Epithelial cell of prostate (primary cell): ENCODE results near the gene CSMD2.
"Not testable (repeated sequence)": the region's sequence is repeated elsewhere in the genome, so short reads cannot be mapped to it uniquely, and the experiment has no call there.

Source experiments
- DNase-seq: peaks from one replicate; pipeline ENCODE4 v3.0.0-alpha.2; 2011; ENCODE audit warnings: low read depth, low spot score
- H3K27ac ChIP-seq: fragments of 450-650 bp; 2 replicates; pipeline ENCODE4 v1.5.1; 2017; ENCODE audit warnings: mild to moderate bottlenecking

Gene CSMD2

DNA sequence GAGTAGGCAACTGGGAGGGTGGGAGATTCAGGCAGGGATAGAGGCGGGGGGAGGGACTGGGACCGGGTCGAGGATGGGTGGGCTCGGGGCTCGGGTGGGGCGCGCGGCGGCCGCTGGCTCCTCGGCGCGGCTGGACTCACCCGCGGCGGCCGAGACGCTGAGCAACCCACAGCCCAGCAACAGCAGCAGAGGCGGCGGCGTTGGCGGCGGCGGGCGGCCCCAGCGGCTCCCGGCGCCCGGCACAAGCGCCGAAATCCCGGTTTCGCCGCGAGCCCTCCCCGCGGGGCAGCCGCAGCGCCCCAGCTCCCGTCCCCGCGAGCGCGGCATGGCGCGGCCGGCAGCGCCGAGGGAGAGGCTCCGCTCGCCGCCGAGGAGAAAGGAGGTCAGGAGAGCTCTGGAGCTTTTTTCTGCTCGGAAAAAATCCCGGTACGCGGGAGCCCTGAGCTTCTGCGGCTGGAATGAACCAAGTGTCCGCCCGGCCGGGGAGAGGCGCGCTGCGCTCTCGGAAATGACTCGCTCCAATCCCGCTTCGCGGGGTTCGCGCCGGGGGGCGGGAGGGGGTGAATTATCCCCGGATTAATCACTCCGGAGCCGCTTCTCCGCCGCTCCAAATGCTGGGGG lies at the start of gene CSMD2:
TSS of gene CSMD2 (minus strand) at position 460 of the 621 bp plus-strand sequence. CDS start at position 327, 133 bp downstream.
- DNase-seq: no peak
- no peak within 1 kb of the TSS for H3K27ac ChIP-seq

DNA sequence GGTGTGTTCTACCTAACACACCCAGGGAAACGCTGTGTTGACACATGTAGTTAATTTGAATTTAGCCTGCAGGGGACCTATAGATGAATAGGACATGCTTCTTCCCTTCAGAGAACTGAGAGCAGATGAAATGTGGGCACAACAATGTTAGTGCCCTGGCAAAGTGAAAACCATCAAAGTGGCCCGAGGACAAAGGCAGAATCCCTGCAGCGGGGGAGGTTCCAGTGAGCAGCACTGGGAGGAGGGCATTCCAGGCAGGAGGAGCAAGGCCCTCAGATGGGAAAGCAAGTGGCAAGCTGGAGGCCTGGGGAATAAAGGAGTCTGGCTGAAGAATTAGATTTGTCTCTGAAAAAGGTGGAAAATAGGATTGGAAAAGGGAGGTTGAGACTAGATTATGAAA lies 48.9 kb upstream of the CSMD2 start:
- DNase-seq: no peak
- H3K27ac ChIP-seq: no peak overlapping the region

DNA sequence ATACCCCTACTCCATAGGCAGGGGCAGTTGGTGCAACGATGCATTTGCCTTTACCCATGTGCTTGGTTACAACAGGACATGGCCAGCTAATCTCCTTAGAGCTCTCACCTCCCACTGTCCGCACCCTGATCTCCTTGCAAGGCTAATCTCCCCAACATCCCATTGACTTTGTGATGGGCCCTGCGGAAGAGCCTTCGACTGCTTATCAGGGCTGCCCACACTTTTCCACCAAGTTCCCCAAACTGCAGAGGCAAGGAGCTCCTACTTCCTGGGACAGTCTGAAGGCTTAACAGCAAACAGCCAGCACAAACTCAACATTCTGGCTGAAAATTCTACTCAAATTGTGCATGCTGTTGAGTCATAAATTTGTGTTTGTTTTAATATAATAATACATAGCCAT lies 47.6 kb upstream of the CSMD2 start:
- no peak for DNase-seq
- H3K27ac ChIP-seq: no peak overlapping the region

GRCh38 chr1:34199927-34200326 lies 34.9 kb upstream of the CSMD2 start:
- H3K27ac ChIP-seq: no peak overlapping the region
- peak; percentile 96 for DNase-seq

GRCh38 chr1:34192621-34193020 lies 27.6 kb upstream of the CSMD2 start:
- H3K27ac ChIP-seq: no peak overlapping the region
- no peak for DNase-seq

DNA sequence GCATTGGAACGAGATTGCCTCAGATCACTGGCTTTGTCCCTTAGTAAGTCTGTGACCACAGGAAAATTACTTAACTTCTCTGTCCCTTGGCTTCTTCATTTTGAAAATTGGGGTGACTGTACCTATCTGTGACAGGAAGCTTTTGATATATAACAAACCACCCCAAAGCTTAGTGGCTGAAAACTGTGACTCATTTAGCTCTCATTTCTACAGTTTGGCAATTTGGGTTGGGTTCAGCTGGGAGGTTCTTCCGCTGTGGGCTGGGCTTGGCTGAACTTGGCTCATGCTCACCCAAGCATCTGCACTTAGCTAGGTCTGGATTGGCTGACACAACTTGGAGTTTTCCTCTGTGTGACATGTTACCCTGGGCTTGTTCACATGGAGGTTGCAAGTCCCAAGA lies 25.7 kb upstream of the CSMD2 start:
- DNase-seq: no peak

DNA sequence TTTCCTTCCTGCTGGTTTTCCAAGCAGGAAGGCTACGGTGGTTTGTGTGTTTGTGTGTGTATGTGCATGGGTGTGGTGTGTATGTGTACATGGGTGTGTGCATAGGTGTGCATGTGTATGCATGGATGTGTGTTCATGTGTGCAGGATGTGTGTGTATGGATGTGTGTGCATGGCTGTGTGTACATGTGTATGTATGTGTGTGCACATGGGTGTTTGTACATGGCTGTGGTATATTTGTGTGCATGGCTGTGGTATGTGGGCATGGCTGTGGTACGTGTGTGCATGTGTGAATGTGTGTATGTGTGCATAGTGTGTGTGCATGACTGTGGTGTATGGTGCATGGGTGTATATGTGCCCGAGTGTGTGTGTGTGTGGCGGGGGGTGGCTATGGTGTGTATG lies 24.0 kb upstream of the CSMD2 start:
- no peak overlapping the region for H3K27ac ChIP-seq
- DNase-seq: no peak

More for the DNA sequence above, 25.7 kb upstream of the CSMD2 start:
- no peak overlapping the region for H3K27ac ChIP-seq

- H3K27ac ChIP-seq: no peak overlapping the region
- DNase-seq: no peak
Observed at GRCh38 chr1:34188418-34188817, 23.4 kb upstream of the CSMD2 start.

DNA sequence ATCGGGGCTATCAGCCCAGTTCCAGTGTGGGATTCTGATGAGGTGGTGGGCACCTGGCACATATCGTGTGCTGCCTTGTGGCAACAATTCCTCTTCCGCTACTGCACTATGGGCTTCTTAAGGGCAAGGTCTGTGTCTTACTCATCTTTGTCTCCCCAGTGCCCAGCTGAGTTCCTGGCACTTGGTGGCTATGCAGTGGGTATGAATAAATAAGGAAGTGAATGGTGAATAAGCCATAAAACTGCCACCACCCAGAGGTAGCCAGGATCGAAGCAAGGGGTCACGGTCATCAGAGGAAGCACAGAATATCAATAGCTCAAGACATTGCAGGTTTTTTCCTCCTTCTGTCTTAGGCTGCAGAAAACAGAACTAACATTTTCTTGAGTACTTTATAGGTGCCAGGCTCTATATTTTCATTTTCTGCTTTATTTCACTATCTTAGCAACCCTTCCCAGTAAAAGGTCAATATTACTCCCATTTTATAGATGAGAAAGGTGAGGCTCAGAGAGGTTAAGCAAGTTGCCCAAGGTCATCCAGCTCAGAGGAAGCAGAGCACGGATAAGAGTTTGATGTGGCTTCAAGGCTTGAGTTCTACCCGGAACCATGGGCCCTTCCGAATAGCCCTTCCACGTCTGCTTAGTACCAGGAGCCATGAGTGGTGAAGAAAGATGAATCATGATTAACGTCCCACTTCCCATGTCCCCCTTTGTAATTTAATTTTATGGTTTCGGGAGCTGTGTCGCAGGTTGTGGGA lies 21.9 kb upstream of the CSMD2 start:
- H3K27ac ChIP-seq: no peak overlapping the region
- DNase-seq: no peak

DNA sequence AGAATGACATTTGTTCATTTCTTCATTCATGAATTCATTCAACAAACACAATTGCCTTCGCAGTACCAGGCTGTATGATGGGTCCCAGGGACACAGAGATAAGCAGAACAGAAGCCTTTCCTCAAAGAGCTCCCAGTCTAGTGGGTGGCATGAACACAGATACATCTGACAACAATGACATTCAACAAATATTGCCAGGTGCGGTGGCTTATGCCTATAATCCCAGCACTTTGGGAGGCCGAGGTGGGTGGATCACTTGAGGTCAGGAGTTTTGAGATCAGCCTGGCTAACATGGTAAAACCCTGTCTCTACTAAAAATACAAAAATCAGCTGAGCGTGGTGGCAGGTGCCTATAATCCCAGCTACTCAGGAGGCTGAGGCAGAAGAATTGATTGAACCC lies 18.4 kb upstream of the CSMD2 start:
- not testable (repeated sequence) for DNase-seq, H3K27ac ChIP-seq

GRCh38 chr1:34178072-34178471 lies 13.0 kb upstream of the CSMD2 start:
- no peak for DNase-seq
- H3K27ac ChIP-seq: no peak overlapping the region

DNA sequence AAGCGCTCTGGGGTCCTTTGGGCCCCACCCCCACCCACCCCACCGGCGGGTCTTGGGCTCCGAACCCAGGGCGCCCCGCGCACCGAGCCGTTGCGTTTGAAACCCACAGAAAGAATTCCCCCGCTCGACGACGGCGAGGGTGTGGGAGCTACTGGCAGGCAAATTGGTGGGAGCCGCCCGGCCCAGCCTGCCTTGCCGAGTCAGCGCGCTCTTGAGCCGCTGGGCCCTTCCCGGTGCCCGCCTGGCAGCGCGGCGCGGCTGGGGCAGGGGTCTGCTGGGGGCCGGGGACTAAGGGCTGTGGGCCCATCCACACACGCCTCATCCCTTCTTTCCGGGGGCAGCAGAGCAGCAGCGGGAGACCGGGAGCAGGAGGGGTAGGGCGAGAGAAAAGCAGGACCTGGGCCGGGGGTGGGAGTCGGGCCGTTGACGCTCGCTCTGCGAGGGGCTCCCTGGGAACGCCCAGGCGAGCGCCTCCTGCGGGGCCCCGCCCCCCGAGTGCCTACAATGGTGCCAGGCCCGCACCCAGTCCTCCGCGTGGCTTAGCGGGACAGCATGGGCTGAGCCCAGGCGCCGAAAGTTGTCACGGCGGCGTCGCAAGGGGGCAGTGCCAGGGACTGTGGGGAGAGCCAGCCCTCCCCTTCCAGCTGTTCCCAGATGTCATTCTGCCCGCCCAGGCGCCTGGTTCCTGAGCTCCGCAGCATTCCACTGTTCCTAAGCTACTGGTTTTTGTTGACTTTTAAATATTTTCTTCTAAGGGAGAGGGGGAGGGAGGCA lies 12.0 kb upstream of the CSMD2 start, which contains the start of gene C1orf94:
TSS of gene C1orf94 (plus strand) at position 78 of the 774 bp plus-strand sequence. CDS start 883 bp downstream, outside the sequence.
- no peak for DNase-seq

GRCh38 chr1:34175744-34176143 lies 10.7 kb upstream of the CSMD2 start:
- no peak overlapping the region for H3K27ac ChIP-seq
- no peak for DNase-seq

More for the DNA sequence above, 12.0 kb upstream of the CSMD2 start, which contains the start of gene C1orf94:
- no peak within 1 kb of the TSS for H3K27ac ChIP-seq

DNA sequence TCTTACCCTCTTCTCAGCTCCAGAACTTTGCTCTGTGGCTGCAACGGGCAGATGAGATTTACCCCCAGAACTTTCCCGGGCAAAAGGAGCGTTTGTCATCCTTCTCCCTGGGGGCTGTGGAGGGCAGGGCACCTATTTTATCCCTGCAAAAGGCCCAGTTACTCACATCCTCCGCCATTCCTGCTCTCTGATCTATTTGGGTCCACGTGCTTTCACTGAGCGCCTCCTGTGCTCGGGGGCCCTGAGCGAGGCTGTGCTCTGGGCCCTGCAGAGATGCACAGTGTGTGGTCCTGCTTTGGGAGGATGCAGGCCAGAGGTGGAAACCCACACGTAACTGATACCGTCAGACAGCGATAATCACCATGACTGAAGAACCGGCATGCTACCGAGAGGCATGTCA lies 2.4 kb upstream of the CSMD2 start:
- no peak for DNase-seq
- H3K27ac ChIP-seq: no peak overlapping the region

DNA sequence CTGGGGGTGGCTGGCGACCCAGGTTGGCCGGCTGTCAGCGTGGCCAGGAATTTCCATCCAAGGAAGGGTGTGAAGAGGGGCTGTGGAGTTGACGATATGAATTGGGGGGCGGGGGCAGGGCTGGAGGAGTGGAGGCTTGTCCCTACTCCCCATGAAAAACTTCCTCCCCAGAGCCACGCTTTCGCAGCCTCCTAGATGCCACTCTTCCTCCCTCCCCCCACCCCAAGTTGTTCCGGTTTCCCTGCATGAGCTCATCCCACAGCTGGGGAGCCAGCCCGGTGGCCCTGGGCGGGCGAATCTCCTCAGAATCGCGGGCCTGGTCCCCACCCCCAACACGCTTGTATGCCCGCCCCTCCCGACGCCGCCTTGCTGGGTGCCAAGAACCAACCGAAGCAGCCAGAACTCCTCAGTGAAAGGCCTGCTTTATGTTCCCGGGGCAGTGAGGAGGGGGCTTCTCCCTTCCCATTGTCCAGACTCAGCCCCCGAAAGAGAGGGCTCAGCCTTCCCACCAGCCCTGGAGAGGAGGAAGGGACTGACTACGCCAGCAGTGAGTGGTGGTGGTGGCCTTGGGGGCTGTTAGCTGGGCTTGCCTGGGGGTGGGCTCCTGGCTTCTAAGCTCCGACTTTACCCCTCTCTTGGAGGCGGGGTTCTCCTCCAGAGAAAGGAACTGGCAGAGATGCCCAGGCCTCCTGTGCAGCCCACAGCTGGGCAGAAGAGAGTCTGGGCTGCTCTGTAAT lies 1.8 kb upstream of the CSMD2 start:
- DNase-seq: no peak
- H3K27ac ChIP-seq: no peak overlapping the region

DNA sequence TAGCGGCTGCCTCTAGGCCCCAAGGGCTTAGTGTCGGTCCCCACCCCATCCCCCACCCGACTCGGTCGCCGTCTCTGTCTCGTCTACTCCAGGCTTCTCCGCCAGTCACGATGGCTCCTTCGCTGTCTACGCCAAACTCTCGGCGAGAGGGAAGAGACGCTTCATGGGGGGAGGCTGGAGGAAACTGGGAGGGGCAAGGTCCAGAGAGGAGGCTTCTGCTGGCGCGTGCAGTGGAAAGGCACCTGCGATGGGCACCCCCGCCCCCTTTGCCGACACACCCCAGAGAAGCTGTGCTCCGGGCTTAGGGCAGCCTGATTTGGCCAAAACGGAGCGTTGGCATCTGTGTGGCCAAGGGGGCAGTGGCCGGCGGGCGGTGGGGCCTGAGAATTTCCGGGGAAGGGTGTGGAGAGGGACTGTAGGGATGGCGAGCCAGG lies 1.2 kb upstream of the CSMD2 start:
- H3K27ac ChIP-seq: no peak overlapping the region
- no peak for DNase-seq

GRCh38 chr1:34165422-34165921 lies 442 bp upstream of the CSMD2 start:
- no peak overlapping the region for H3K27ac ChIP-seq
- no peak for DNase-seq

- no peak for DNase-seq
- H3K27ac ChIP-seq: no peak overlapping the region
Observed at GRCh38 chr1:34163792-34164731, 968 bp downstream of the CSMD2 start.
